GM18867 (cell line): ENCODE measurements around the gene NSMCE1.

Source experiments
- ATAC-seq: cut with Tn5 transposase; IDR thresholded peaks from one replicate; pipeline ENCODE4 v1.9.1; 2021; ENCODE audit warnings: mild to moderate bottlenecking, moderate library complexity; ENCODE audit not compliant: unreplicated experiment

NSMCE1 gene

DNA sequence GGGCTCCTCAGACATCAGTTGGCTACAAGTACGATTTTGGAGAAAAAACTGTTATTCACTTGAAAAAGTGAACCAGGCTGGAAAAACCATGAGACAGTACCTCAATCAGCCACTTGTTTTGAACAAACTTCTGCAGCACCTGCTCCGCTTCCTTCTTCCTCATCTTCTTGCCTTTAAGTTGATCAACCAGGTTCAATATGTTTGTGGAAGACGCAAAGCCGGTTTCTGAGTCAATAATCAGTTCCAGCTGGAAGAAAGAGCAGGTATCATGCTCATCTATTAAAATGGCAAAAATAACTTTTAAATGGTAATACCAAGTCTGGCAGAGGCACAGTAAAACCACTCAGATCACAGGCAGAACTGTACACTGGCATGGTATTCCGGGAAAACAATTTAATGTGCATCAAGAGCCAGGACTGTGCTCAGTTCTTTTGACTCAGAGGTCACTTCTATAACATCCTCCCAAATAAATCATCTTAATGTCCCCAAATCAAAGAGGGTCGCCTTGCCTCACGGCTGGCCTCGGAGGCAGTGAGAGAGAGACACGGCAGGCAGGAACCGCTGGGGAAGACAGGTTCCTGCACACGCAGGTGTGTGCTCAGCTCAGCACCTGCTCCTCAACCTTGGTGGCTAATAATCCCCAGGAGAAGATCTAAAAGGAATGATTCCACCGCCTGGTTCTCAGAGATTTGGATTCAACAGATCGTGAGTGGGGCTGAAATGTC, 35.5 kb downstream of the NSMCE1 start:
- no peak for ATAC-seq

DNA sequence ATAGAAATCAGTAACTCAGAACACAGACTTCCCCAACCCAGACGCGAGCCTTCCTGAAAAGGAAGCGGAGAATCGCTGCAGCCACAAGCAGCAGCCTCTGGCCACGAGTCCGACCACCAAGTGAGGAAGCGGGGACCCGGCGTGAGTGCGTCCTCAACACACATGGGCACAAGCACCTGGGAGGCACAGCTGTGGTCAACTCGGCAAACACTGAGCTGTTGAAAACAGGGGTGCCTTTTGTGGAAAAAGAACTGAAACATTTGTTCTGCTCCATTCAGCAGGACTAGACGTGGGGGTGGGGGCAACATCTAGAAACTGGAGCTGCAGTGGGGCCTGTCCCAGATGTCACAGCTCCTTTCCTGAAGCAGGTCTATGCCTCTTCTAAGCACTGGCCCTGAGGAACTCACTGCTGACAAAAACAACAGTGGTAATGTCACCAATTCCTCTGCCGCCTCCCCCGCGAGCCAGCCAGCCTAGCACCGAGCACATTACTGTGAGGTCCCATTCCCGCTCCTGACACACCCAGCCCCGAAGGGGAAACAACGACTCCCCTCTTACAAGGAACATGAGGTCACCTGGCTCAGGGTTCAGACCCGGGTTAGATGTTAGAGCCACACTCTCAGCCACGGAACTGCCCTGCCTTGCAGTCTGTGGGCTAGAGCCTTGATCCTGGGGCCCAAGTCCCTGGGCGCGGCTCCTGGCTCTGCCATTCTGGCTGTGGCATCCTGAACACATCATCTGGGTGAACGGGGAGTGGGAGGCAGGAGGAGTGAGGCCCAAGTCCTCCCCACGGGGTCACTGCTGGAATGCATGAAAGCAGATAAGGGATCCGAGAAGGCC, 36.3 kb downstream of the NSMCE1 start:
- no peak for ATAC-seq

DNA sequence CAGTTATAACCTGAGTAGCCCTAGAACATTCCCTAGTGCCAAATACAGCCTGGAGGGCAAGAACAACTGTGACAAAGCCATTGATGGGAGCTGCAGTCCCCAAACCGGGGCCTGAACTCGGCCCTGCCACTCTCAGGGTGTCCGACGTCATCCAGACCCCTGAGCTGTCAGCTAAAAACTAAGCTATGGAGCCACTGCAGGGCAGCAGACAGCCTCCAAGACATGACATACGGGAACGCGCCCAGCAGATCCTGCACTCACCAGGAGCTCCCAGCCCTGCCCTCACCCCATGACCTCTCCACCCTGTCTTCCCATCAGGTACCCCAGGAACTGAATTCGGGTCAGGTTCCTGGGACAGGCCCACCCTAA, 36.9 kb downstream of the NSMCE1 start:
- ATAC-seq: no peak

DNA sequence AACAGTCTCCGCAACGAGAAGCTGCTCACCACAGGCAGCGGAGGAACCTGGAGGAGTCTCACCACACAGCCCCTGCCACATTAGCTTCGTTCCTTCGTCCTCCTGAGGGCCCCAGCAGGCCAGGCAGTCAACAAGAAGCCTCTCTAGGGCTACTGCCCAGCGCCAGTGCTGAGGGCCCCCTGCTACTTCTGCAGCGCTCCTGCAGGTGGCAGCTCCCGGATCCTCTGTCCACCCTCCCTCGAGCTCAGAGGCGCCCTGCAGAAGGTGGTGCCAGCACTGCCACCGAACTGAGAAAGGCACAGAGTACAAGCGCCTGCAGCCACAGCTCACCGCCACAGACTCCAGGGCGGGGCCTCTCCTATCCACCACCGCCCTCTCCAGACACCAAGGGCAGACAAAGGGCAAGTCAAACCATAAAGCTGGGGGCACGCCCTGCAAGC, 38.0 kb downstream of the NSMCE1 start:
- ATAC-seq: no peak

DNA sequence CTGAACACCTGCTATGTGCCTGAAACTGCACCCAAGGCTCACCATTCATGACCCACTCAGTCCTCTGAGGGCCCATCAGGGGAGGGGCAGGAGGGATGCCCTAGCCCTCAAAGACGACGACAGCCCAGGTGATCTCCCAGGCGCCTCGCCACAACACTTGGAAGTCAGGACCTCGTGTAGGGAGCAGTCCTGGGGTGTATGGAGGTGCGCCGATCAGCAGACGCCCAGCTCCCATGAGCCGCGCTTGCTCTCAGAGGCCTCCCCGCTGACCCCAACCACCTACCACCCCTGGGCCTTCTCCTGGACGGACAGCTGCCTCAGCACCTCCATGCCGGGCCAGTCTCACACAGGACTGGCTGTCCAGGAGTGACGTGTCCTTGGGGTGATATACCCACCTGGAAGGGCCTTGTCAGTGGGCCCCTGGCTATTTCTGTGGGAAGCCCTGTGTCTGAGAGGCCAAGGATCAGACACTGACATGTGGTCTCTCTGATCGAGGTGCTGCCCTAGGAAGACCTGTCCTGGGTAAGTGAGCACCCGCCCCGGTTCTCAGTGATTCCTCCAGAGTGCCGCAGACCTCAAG, 38.6 kb downstream of the NSMCE1 start:
- ATAC-seq: no peak

DNA sequence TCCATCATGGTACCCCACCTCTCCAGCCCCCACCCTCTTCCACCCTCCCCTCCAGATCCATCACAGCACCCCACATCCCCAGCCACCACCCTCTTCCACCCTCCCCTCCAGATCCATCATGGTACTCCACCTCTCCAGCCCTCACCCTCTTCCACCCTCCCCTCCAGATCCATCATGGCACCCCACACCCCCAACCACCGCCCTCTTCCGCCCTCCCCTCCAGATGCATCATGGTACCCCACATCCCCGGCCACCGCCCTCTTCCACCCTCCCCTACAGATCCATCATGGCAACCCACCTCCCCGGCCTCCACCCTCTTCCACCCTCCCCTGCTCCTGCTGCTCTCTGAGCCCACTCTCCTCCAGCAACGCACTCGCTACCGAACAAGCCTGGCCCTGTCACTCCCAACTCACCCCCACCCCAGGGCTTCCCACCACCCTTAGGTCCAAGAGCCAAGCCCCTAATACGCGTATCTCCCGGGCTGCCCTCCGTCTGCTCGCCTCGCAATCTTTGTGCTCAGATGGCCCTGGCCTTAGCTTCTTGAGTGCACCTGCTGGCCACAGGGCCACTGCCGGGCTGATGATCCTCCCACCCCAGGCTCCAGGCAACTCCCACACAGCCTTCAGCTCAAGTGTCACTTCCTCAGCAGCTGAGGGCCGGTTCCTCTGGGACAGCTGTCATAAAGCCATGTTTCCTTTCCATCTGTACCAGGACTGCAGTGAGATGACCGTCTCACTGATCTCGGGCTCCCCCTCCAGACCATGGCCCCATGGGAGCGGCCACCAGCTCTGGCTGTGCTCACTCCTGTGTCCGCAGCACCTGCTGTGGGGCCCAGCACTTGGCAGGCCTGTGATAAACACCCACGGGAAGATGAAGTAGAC, 39.7 kb downstream of the NSMCE1 start:
- no peak for ATAC-seq

DNA sequence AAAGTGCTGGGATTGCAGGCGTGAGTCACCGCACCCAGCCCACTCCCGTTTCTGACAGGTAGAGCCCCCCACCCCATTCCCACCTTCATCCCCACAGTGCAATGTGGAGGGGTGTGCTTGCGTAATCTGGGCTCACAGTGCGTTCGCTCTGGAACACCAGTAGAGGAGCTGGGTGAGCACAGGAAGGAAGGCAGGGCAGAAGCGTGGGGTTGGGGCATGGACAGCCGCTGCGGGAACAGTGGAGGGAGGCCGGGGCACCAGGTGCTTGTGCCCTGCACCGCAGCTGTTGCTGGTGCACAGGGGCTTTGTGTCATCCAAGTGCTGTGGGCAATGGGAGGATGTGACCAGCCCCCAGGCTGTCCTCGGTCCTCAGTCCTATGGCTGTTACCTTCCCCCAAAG, 40.5 kb downstream of the NSMCE1 start:
- no peak for ATAC-seq

DNA sequence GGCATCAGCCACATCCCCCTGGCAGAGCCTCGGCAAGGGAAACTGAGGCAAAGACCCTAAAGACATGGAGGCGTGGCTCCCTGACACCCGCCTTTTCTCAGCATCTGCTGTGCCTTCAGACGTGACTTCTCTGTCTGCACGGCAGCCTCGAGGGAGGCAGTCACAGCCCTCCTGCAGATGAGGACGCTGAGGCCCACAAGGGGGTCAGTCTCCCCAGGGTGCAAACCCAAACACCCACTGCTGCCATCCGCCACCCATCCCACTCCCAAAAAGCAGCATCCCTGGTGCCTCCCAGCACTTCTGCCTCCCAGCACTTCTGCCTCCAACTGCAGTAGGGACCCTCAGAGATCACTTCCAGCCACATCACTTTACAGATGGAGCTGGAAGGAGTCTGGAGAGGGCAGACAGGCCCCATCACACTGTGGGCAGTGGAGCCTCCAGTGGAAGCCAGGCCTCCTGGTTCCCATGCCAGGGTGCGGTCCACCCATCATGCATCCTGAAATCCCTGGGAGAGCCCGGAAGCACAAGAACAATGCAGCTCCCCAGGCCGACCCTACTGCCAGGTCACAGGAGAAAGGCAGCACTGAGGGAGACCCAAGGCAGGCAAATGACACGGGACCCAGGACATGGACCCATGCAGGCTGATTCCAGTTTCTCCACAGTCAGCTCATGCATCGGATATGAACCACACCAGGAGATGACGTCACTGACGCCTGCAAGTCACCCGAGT, 41.4 kb downstream of the NSMCE1 start:
- no peak for ATAC-seq

DNA sequence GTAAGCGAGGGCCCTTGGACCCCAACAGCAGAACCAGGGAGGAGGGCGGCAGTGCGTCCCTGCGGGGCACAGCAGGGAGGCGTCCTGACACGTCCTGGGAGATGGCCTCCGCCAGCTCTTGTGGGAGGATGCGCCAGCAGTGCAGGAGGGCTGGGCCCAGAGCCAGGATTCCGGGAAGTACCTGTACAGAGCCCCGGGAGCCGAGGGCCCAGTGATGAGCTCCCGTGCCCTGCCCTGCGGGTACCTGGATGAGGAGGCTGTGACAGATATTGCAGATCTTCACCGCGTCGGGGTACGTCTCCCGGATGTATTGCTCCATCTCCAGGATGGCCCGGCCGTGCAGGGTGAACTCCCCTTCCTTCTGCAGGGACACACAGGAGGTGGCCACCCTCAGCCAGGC, 42.1 kb downstream of the NSMCE1 start:
- ATAC-seq: no peak

DNA sequence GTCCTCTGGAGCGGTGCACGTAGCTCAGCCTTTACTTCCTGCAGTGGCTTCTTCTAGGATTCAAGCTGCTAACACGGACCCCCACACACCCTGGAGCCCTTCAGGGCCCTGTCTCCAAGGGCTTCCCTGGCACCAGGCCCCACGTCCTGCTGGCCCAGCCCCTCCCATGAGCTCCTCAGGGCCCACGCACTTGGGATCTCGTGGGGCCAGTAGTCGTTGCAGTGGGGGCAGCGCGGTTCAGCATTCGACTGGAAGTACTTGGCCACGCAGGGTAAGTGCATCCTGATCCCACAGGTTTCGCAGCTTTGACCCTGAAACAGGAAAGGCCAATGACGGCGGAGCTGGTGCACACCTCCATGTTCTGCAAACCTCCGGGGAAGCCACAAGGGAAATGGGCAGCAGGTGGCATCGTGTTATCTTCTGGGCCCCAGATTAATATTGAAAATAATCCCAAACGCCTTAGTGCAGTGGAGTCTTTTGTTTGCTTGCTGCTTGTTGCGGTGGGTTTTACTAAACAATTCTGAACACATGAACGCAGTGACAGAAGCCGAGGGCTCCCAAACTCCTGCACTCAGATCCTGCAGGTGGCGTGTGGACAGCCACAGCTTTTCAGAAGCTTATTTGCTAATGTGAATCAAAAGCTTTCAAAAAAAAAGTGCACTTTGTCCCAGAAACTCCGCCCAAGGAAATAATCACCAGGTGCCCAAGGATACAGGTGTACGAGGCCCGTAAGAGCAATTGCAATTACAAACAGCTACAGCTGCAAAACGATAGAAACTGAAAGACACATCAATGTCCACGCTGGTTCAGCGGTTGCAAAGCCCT, 42.8 kb downstream of the NSMCE1 start:
- ATAC-seq: no peak

DNA sequence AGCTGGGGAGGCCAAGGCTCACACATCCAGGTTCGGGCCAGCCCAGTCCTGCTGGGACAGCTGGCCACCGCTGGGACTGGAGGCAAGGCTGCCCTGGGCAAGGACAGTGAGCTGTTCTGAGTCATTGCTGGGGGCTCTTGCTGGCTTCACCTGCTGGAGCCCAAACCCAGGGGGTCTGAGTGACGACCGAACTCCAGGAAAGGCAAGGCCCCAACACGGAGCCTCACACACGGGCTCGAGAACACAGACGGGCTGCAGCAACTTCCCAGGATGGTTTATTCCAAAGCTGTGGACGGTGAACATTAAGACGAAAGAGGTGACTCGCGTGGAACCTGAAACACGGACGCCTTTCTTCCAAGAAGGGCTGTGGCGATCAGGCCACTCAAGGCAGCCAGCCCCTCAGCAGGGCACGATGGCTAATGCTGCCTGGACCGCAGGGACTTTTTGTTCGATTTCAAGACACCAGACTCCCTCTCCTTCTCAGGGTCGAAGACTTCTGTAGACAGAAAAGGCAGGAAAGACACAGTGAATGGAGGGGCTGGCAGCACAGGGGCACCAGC, 43.8 kb downstream of the NSMCE1 start:
- no peak for ATAC-seq

DNA sequence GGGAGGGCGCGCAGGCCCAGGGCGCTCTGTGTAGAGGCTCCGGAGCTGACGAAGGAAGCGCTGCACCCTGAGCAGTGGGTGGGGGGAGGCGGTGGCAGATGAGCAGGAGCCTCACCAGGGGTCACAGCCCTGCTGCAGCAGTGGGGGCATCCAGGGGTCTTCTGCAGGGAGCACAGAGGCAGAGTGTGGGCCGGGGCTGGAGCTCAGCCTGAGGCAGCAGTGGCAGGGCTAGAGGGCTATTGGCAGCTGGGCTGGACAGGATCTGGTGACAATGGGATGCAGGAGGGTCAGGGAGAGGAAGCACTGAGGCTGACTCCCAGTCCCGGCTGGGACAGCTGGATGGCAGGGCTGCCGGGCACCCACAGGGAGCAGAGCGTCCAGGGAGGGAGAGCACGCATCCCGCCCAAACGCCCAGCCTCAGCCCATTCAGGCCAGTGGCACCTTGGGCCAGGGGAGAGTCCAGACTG, 44.3 kb downstream of the NSMCE1 start:
- no peak for ATAC-seq

DNA sequence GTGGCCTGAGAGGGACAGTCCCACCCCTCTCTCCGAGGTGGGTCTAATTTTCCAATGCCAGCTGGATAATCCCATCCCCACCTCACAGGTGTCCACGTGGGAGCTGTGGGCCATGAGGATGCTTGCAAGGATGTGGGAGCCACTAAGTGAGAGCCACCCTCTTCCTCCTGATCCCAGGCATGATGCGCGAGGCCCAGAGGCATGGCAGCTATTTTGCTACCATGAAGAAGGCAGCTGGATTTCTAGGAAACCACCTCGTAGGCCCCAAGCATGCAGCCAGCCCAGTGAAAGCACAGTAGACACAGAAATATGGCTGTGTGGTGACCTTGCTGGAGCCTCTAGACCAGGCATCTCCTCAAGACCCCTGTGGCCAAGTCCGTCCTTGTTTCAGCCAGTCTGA, 44.9 kb downstream of the NSMCE1 start:
- no peak for ATAC-seq

DNA sequence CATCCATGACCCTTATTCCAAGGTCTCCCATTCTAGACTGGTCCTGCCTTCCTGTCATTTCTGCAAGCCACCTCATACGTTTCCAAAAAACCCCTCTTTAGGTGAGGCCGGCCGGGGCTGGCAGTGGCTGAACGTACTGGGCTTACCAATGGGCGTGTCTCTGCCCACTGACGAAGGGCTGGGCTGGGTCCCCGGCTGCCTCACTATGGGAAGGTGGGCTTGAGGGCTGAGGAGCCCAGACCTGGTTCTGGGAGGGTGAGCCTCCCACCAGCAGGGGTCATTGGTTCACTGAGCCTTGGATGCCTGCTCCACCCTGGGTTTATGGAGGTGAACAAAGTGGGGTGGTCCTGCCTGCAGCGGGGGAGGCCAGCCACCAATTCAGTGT, 45.4 kb downstream of the NSMCE1 start:
- no peak for ATAC-seq

DNA sequence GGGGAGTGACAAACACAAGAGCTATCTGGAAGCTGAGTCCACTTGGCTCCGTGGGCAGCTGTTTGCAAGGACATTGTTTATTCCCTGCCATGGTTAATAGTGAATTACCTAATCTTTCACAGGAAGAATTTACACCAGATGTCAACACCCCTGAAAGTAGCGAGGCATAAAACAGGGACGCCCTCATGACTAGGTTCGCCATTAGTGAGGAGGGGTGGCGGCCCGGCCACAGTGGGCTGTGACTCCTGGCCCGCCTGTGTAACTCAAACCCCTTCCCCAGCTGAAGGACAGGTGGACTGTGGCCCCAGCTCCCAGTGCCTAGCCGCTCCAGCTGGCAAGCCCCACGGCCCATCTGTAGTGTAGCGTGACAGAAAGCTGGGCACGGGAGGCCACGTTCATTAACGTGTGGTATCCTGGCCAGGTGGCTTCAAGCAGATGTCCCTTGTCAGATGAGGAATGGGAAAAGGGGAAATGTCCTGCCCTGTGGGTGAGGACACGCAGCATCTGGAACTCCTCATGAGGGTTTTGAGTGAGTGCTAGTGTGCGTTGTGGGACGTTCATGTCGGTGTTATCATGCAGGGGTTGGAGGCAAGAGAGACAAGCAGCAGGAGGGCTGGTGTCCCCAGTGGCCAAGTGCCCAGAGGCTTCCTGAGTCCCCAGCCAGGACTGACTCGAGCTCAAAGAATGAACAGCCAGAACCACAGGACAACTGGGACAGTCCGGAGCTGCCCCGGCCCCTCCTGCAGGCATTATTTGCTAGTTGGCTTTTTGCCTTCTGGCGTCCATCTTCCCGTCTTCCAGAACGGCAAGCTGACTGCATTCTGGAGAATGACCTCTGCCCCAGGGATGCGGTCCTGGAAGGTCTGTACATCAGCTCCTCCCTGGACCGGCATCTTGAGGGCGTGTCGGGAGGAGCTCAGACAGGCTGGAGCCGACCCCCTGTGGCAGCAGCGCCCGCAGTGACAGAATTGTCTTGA, 46.0 kb downstream of the NSMCE1 start:
- no peak for ATAC-seq

DNA sequence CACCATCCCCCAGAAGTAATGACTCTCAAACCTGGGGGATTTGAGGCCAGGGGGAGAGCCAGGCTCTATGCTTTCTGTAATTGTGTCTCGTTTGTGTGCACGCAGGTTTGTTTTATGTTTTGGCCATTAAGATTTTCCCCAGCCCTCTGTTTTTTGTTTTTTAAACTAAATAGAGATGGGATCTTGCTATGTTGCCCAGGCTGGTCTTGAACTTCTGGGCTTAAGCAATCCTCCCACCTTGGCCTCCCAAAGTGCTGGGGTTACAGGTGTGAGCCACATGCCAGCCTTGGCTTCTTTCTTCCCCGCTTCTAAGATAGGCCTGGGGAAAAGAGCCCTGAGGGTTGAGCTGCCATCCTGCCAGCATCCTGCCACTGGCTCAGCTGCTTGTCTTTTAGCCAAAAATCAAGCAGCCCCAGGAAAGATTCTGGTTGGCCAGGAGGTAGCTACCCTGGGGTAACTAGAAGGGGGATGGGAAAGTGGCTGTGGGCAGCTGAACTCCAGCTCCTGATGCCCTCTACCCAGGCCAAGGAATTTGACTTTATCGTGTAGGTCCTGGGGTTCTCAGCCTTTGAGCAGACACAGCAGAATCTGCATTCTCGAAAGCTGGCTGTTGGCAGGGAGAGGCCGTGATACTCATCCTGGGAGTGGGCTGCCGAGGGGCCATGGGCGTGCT, 46.9 kb downstream of the NSMCE1 start:
- ATAC-seq: no peak

DNA sequence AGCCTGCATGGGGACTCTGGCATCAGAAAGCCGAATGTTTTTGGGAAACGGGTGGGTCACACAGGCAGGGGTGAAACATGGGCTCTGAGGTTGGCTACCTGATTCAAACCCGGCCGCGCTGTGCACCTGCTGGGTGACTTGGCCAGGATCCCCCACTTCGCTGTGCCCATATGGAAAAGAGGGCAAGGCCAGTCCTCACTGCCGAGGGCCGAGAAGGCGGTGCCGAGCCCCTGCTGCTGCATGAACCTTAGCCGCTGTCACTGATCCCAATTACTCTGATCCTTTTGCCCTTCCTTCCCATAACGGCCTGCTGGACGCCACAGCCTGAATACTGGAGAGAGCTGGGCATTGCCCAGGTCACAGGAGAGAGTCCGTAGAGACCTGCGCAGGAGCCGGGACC, 47.6 kb downstream of the NSMCE1 start:
- no peak for ATAC-seq
